Lung (tissue), 12 donors: ENCODE results near the gene ARHGAP19. TPM values are rescaled to one million over a fixed set of nuclear protein-coding genes. Genes with fewer than 3 reads are reported as not detected.

ENCODE experiments used
- ATAC-seq: fragments of 200-7000 bp; cut with Tn5 transposase; one replicate; pipeline ENCODE4 v1.9.1; 2020; ENCODE audit warnings: moderate number of reproducible peaks; ENCODE audit not compliant: insufficient read depth, low FRiP score
- DNase-seq, 3 donors: peaks; one replicate each; pipeline ENCODE4 v3.0.0-alpha.2; 2013 to 2017
- H3K27ac ChIP-seq, 2 donors: one replicate each; pipeline ENCODE4 v1.5.1; 2013; ENCODE audit warnings: mild to moderate bottlenecking in 2 of 2, moderate library complexity in 2 of 2, control low read depth in 1 of 2, inconsistent platforms in 1 of 2, low read depth in 1 of 2, low read length in 1 of 2
- H3K27me3 ChIP-seq, 3 donors: one replicate each; pipeline ENCODE4 v1.5.1; 2013; ENCODE audit warnings: low read length in 2 of 3; ENCODE audit not compliant: control insufficient read depth in 3 of 3, insufficient read depth in 3 of 3
- H3K36me3 ChIP-seq, 4 donors: one replicate each; pipeline ENCODE4 v1.5.1; 2013; ENCODE audit warnings: low read length in 4 of 4, mild to moderate bottlenecking in 1 of 4, moderate library complexity in 1 of 4; ENCODE audit not compliant: control insufficient read depth in 4 of 4, insufficient read depth in 4 of 4
- H3K4me1 ChIP-seq, 5 donors: one replicate each; pipeline ENCODE4 v1.5.1; 2013; ENCODE audit warnings: low read length in 5 of 5, mild to moderate bottlenecking in 2 of 5, moderate library complexity in 1 of 5; ENCODE audit not compliant: control insufficient read depth in 5 of 5, insufficient read depth in 5 of 5
- H3K4me3 ChIP-seq: one replicate; pipeline ENCODE4 v1.5.1; 2013; ENCODE audit warnings: mild to moderate bottlenecking, control low read depth, moderate library complexity
- H3K9ac ChIP-seq, 2 donors: one replicate each; pipeline ENCODE4 v1.5.1; 2013; ENCODE audit warnings: low read length in 2 of 2, control low read depth in 1 of 2; ENCODE audit not compliant: insufficient read depth in 1 of 2
- H3K9me3 ChIP-seq, 4 donors: one replicate each; pipeline ENCODE4 v1.5.1; 2013; ENCODE audit warnings: low read length in 3 of 4, mild to moderate bottlenecking in 1 of 4, moderate library complexity in 1 of 4; ENCODE audit not compliant: control insufficient read depth in 4 of 4, insufficient read depth in 3 of 4
- CTCF ChIP-seq: IDR thresholded peaks from 2 replicates; pipeline ENCODE4 v1.5.1; 2012; ENCODE audit warnings: mild to moderate bottlenecking; ENCODE audit errors: control extremely low read depth, extremely low read depth
- WGBS, 2 donors: extraction: QIAGEN DNeasy Blood & Tissue Kit; methylation state at CpG; one replicate each; pipeline ENCODE4 v1.1.7; 2013; 5-methylcytosine and 5-hydroxymethylcytosine counted together
- polyA plus RNA-seq, 2 donors: library from polyadenylated mRNA; stranded (reverse); fragments of 200-250 nt; gene quantifications; one replicate each; pipeline ENCODE4 v1.2.1, GENCODE V29; 2013
- total RNA-seq, 2 donors: library from RNA; depleted of rRNA in 1 of 2; stranded (reverse); fragments of >200 nt in 1 of 2; gene quantifications; one replicate each; pipeline ENCODE4 v1.2.1, GENCODE V29; 2014 to 2021
- donor health status: control.
- donor health status: control.
- donor health status: Bipolar disorder and iron deficiency.
- donor health status: healthy.
- donor health status: DM: yes; HTN: yes; CAD: no.

The ARHGAP19 gene
- total and polyA plus RNA-seq, 4 donors = 1.9 to 20.4 (median 8.5) TPM

GRCh38 chr10:97186911-97187310 is 105.5 kb downstream of the ARHGAP19 start:
- H3K9me3 ChIP-seq = peaks cover 0 to 4% (median 0%) of the 10 kb centered on the region in 4 donors
- peaks cover 9 to 42% (median 24%) of the 10 kb centered on the region in 3 donors for H3K27me3 ChIP-seq
- no peak overlapping the region for H3K9ac ChIP-seq
- 89 to 90% methylated on average over 18 of the region's 18 CpGs for WGBS, 2 donors
- H3K36me3 ChIP-seq = no peaks in the 10 kb centered on the region
- no peak for TF ChIP-seq CTCF
- no peak overlapping the region for H3K27ac ChIP-seq
- H3K4me1 ChIP-seq = peaks cover 0 to 20% (median 5%) of the 10 kb centered on the region in 5 donors
- ATAC-seq (no peak), DNase-seq (no peak)
- no peak overlapping the region for H3K4me3 ChIP-seq

GRCh38 chr10:97185326-97186058 is 106.9 kb downstream of the ARHGAP19 start, which contains the start of gene SLIT1:
Gene SLIT1, minus strand, starts transcription at chr10:97185959. Its CDS starts 285 bp downstream, at chr10:97185674.
- no peak within 1 kb of the TSS for H3K9ac ChIP-seq
- DNase-seq = peak in 2 of 3 donors; percentile 31 to 54
- H3K27ac ChIP-seq = no peak within 1 kb of the TSS
- peaks cover 0 to 21% (median 5%) of the 10 kb centered on the region in 5 donors for H3K4me1 ChIP-seq
- no peaks in the 10 kb centered on the region for H3K36me3 ChIP-seq
- 1 to 2% methylated on average over 57 to 74 of the region's 74 CpGs for WGBS, 2 donors
- TF ChIP-seq CTCF = no peak
- H3K9me3 ChIP-seq = peaks cover 0 to 3% (median 0%) of the 10 kb centered on the region in 4 donors
- no peak within 1 kb of the TSS for H3K4me3 ChIP-seq
- H3K27me3 ChIP-seq = peaks cover 9 to 42% (median 22%) of the 10 kb centered on the region in 3 donors
- no peak for ATAC-seq

- TF ChIP-seq CTCF = no peak
- peaks cover 9 to 42% (median 22%) of the 10 kb centered on the region in 3 donors for H3K27me3 ChIP-seq
- H3K4me3 ChIP-seq = no peak overlapping the region
- H3K27ac ChIP-seq = no peak overlapping the region
- H3K9ac ChIP-seq = no peak overlapping the region
- H3K36me3 ChIP-seq = no peaks in the 10 kb centered on the region
- H3K9me3 ChIP-seq = peaks cover 0 to 3% (median 0%) of the 10 kb centered on the region in 4 donors
- WGBS, 2 donors = 15 to 26% methylated on average over 17 of the region's 17 CpGs
- no peak for DNase-seq
- peaks cover 0 to 27% (median 5%) of the 10 kb centered on the region in 5 donors for H3K4me1 ChIP-seq
- ATAC-seq = no peak
Observed at GRCh38 chr10:97184971-97185325, 107.5 kb downstream of the ARHGAP19 start.
